HG02973 (cell line): ENCODE data around the gene FARP1.

Source experiments
- ATAC-seq: cut with Tn5 transposase; IDR thresholded peaks from one replicate; pipeline ENCODE4 v1.9.1; 2021; ENCODE audit warnings: moderate library complexity; ENCODE audit not compliant: unreplicated experiment

The FARP1 gene

DNA sequence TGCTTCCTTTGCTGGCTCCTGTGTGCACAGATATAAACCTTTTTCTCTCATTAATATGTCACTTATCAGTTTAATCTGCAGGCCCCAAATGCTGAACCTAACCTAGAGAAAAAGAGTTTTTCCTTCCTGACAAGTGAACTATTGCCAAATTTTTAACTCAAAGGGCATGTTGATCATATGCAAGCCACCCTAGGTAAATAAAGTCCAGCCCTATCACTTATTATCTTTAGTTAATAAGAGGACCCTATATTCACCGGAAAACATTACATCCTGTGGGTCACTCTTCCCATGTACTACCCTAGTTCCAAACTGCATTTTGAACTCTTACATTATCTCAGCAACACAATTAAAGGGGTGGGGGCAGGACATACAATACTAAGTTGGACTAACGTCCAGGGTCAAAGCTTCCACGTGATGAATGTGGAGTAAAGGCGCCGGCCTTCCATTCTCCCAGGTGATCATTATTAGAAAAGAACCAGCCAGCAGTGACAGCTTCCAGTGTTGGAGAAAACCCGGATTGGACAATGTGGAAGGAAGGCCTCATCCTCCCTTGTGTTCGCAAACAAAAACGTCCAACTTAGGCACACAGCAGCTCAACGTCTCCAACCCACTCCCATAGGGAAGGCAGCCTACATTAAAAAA lies 347.4 kb downstream of the FARP1 start:
- no peak for ATAC-seq

DNA sequence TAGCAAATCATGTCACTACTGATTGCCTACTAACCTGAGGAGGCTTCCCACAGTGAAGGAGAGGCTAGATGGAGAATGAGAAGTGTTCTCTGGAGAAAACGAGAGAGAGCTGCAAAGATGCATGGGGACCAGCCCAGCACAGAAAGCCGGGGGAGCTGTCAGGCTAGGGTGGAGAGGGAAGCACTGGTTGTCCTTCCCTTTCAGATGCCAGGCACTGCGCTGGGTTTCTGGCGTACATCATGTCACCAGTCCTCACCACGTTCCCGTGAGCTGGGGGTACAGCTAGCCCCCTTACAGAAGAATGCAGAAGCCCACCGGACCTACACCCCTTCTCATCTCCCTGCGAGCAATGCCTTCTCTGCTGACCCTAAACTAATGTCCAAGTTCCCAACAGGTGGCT lies 348.0 kb downstream of the FARP1 start:
- ATAC-seq, result no peak

DNA sequence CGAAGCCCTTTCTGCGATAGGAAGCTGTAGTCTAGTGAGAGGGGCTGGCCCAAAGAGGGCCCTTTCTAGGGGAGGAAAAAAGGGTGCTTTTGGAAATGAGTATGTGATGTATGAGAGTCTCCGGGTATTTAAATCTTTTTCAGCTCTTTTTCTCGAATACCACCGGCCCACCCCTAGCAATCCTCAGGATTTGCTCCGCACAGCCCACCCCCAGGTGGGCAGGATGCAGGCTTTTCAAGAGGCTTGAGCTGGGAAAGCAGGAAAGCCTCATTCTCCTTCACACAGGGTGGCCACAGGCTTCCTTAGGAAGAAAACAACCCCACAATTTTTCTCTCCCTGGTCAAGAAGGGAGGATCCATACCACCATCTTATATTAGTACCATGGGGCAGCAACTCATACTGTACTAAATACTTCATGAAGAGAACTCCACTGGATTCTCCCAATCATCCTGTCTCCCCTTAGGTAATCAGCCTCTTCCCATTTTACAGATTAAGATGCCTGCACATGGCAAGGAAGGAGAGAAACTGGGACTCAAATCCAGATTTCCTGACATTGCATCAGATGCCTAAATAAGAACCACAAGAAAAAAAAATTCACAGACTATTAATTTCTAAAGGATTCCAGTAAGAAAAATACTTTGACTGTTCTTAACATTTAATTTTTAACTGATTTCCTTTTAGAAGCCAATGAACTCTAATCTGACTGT lies 349.6 kb downstream of the FARP1 start:
- no peak for ATAC-seq

DNA sequence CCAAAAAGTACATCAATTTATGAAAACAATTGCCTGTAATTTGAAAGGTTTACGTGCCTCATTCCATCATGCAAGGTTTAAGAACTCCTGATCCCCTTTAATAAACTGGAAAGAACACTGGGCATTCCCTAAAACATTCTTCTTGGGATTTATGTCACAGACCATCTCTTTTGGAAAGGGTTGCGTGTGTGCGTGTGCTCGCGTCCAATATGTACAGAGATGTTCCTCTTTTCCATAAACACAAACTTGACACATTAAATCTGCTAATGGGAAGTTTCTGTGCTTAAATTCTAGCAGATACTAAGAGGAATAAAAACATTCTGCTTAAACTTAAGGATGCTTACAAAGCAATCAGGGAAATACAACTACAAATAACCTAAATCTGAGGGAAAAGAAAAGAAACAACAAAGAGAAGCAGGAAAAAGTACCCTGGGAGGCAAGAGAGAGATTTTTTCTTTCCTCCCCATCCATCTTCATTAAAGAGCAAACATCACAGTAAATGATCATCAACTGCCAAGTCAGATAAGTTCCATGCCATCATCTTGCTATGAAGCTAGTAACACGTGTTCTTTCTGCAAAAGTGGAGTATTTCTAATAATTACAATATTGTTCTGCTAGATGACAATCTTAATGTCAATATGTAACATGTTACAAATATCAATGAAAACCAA lies 350.3 kb downstream of the FARP1 start:
- ATAC-seq, result no peak

DNA sequence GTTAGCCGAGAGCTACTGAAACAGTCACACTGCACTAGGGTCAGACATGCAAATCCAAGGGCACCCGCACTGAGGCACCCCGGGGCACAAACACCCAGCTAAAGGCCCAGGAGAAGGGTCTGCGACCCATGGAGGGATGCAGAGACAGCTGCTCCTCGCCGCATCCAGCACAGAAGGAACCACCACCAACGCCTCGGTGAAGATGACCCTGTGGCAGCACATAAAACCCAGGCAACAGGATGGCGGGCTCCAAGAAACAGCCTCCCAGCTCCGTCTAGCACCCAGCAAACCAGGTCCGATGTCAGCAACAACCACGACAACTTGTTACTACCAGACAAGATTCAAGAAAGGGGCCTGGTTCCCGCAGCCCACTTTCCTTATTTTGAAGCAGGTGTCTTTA lies 351.9 kb downstream of the FARP1 start:
- no peak for ATAC-seq

DNA sequence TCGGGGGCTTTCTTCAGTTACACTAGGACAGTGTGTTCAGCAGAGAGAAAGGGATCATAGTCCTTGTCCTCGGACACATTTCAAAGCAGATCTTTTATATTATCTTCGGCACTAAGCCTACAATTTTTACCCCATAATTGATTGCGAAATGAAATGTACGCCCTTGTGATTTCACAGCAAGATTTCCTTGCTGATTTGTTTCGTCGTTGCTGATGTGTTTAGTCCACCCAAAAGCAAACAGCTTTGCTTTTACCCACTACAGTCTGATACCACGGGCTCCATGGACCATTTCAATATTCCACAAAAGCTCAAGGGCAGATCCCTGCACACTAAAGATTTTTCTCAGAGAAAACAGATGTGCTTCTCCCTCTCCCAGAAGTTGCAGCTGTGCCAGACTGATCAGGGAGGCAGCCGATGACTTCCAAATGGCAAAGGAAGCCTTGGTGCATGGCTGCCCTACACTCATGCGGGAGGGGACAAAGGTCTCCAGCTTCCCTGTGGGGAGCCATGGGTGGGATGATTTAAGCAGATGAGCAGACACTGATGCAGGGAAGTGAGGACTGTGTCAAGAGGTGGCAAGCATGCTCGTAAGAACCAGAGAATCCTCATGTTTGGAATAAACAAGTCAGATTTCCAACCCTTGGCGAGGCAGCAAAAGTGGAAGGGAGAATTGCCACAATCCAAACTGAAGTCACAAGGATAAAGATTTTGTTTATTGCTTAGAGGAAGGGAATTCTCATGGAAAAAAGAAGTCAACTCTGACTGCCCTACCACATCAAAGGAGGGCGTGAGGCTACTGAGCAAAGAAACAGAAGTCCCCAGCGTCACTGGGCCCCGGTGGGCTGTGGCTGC lies 353.0 kb downstream of the FARP1 start:
- ATAC-seq, result no peak

DNA sequence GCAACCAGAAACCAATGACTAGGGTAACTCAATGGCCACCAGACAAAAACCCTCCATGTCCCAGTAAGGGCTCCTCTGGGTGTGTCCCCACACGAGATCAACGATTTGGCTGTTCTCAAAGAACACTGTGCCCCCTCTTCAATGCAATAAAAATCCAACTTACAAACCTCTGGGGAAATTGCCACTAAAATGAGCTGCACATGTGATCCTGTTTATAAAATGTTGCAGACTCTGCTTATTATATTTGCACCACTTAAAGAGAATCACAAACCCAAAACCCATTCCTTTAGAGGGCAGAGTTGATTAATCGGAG lies 353.5 kb downstream of the FARP1 start:
- ATAC-seq, result no peak

DNA sequence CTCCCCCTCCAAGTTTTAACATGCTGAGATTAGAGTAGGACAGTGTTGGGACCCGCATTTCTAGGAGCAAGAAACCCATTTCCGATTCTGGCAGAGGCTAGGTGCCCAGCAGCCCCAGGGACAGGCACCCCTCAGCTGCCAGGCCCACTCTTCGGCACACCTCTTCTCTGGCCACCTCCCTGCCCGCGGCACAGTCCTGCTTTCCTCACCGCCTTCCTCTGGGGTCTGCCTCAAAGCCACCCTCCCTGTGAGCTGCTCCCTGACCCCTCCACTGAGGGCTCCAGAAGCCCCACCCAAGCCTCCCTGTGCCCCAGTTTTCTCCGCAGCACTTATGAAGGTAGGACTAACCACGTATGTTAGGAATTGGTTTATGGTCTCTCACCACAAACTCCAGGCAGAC lies 354.1 kb downstream of the FARP1 start:
- no peak for ATAC-seq

DNA sequence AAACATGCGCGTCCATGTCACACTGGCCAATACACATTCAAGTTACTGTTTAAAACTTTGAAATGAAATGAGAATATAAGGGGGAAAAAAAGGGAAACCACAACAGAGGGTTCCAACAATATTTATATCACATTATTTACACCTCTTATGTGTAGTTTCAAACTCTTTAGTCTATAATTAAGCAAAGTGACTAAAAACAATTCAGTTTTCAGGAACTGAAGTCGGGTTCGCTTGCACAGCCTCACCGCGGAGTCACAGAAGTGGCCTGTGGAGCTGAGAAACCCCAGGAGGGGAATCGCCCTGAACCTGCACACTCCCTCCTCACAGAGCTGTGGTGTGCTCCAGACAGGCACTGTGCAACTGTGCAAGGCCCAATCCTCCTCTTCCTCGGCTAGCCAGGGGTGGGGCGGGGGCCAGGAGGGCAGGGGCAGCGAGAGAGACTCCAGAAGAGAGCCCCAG lies 358.1 kb downstream of the FARP1 start:
- peak; percentile 71 for ATAC-seq

DNA sequence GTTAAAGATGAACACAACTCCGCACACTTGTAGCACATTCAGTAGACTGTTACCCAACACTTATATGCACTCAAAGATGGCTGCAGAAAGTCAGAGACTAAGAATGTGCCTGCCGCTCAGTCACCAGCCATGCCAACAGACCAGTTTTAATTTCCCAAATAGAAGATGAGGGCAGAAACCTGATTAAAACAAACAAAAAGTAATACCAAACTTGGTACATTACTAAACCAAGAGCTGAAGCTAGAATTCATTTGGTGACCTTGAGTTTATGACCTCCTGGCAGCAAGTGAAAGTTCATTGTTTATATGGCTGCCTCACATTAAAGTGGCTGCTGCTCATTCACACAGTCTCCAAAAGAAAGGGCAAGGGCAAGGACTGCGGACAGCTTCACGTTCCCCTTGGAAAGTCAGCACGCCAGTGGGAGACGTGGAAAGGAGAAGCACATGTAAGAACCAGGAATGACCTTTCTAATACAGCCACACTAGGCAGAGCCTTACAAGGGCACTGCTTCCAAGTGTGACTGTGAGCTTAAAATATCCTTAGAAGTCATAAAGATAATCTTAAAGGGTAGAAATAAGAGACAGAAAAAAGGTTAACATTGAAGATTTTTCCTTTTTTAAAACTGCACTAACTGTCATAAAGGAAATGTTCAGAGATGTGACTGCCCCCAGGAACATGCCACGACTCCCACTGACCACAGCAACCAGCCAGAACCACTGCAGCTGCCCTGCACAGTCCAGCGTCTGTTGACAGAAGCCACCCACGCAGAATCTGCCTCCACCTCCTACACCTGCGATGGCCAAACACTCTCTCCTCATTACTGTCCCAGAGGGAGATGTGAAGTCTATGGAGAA lies 360.5 kb downstream of the FARP1 start:
- no peak for ATAC-seq

DNA sequence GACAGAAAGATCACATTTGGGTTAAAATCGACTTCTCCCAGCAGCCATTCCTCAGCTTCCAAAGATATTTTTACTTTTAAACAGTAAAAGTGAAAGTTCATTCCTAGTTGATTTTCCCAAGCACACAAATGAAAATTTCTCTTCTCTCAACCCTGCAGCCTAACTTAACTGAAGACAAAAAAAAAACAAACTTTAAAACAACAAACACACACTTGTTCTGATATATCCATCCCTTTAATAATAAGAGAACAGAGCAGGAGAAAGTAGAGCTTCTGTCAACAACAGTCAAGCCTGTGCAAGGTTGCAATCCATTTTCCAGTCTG lies 361.1 kb downstream of the FARP1 start:
- no peak for ATAC-seq

DNA sequence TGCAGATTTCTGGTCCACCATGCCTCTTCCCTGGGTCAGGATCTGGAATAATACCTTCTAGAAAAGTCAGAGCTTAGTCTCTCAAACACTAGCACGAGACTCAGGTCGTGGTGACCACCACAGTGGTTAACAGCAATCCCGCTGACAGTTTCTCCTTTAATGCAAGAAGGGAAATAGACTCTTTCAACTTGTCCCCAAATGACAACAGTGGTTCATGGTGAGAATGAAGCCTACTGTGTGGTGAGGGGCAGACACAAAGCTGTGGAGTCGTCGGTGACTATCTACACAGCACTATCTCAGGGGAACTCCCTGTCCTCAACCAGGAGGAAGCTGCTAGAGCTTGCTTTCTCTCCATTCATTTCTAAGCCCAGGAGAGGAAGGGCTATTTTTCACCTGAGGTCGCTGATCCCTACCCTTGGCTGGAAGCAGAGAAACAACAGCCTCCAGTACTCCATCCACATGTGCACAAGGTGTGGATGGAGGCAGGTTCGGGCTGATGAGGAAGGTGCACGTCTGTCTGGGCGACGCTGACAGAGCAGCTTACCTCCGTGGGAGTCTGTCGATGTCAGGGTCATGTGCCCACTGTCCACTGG lies 361.6 kb downstream of the FARP1 start:
- peak; percentile 44 for ATAC-seq
